ENCODE results near the gene ZNF83.
"Not testable (repeated sequence)": the region's sequence is repeated elsewhere in the genome, so short reads cannot be mapped to it uniquely, and the experiment has no call there.

Gene ZNF83

GRCh38 chr19:52637718-52638585, at the start of gene ZNF83:
Gene ZNF83 (minus strand): TSS chr19:52638355.
- DNase-seq, result peak; percentile 91 to 94

- DNase-seq, result no peak
These were observed 49.5 kb upstream of the ZNF83 start for GRCh38 chr19:52687684-52688083.

- DNase-seq, result no peak
These were observed 47.7 kb upstream of the ZNF83 start for GRCh38 chr19:52685811-52686210.

DNA sequence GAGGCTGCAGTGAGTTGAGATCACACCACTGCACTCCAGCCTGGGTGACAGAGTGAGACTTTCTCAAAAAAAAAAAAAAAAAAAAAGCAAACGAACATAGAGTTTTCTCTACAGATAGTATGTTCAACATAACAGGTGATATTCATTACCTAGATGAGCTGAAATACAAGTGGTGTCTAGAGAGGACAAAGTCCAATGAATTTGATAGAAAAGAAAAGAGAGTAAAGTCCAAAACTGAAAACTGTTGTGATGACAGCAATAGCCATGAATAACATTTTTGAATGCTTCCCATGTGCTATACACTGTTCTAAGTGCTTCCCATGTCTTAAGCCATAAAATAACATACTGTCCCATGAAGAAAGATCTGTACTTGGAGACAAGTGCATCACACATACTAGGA, 43.1 kb upstream of the ZNF83 start:
- DNase-seq, result not testable (repeated sequence)

DNA sequence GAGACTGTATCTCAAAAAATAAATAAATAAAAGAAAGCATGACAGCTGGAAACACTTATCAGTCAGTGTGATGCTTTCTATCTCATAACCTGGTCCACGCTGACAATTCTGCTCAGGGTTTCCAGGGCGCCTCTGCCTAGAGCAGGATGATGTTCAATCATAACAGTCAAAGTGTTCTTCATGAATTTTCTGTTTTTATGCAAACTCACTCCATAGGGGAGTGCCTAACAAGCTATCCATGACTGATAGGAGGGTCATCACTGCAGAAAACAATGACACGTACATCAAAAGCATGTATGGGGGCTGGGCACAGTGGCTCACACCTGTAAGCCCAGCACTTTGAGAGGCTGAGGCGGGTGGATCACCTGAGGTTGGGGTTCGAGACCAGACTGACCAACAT, 41.4 kb upstream of the ZNF83 start:
- no peak for DNase-seq

- DNase-seq, result not testable (repeated sequence)
These were observed 37.1 kb upstream of the ZNF83 start for GRCh38 chr19:52675239-52675638.

DNA sequence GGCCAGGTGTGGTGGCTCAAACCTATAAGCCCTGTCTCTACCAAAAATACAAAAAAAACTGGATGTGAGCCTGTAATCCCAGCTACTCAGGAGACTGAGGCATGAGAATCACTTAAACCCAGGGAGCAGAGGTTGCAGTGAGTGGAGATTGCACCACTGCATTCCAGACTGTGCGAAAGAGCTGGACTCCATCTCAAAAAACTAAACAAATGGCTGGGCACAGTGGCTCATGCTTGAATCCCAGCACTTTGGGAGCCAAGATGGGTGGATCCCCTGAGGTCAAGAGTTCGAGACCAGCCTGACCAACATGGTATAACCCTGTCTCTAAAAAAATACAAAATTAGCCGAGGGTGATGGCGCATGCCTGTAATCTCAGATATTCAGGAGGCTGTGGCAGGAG, 34.9 kb upstream of the ZNF83 start:
- DNase-seq, result no peak

DNA sequence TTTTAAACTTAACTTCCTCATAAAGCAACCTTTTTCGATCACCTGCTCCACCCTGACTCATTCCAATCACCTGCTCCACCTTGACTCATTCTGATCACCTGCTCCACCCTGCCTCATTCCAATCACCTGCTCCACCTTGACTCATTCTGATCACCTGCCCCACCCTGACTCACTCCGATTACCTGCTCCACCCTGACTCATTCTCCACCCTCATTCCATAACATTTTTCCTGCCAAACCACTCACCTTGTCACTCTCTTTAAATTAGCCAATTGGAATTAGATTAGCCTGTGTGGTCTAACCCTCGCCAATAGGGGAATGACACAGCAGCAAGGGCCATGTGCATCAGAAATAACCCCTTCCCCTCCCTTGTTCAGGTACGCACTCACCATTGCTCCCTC, 31.9 kb upstream of the ZNF83 start:
- no peak for DNase-seq

- DNase-seq, result no peak
These were observed 31.4 kb upstream of the ZNF83 start for GRCh38 chr19:52669586-52669985.

DNA sequence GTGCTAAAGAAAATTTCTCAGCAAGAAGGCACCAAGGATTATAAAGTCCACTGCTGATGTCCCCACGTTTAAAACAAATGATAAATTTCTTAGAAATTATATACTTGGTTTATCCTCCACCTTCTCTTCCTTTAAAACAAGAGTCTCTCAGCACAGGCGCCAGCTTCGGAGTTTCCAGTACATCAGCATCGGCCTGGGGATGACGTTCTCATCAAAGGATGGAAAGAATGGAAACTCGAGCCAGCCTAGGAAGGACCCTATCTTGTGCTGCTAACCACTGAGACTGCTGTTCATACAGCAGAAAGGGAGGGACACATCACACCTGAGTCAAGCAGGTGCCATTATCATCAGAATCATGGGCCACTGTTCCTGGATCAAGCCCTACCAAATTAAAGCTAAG, 29.8 kb upstream of the ZNF83 start:
- DNase-seq, result no peak

DNA sequence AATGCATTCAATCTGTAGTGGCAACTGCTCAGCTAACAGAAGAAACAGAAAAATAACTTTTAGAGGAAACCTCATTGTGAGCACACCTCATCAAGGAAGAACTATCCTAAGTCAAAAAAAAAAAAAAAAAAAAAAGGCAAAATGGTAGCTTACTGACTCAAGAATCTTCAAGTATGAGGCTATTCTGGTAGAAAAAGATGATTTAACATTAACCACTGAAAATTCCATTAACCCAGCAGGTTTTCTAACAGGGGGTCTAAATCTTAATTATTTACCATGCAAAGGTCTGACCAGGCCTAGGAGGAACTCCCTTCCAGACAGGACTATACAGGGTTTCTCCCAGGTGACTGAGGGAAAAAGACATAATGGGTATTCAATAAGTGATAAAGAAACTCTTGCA, 28.4 kb upstream of the ZNF83 start:
- DNase-seq, result no peak

- no peak for DNase-seq
These were observed 27.4 kb upstream of the ZNF83 start for GRCh38 chr19:52665529-52665928.

DNA sequence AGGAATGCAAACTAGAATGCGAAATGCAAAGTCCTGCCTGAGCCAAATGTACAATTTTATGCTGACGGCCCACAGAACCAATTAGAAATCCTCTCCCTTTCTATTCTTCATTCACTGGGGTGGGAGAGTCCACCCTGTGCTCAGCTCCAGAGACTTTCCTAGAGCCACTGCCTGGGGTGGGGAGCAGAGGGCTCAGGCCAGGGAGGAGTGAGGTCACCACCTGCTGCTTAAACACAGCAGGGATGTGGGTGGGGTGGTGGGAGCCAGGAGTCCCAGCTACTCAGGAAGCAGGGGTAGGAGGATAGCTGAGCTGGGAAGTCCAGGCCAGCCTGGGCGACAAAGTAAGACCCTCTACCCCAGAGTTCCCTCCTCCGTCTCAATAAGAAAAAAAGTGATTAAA, 26.9 kb upstream of the ZNF83 start:
- no peak for DNase-seq

DNA sequence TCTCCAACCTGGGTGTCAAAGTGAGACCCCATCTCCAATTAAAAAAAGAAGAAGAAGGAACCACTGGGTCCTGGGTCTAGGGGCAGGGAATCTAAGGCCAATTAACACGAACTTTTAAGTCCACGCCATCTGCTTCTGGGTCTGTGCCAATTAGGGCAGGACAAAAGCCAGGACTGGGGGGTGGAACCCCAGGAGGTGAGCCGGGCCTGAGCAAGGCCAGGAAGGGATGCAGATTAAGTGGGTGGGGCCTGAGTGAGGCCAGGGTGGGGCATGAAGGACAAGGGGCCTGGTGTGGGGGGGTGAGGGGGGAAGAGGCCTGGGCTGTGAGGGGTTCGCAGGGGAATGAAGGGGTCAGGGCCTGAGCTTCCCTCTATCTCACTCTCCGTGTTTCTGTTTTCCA, 26.3 kb upstream of the ZNF83 start:
- DNase-seq, result no peak

- no peak for DNase-seq
These were observed 24.5 kb upstream of the ZNF83 start for GRCh38 chr19:52662631-52663030.

- DNase-seq, result no peak
These were observed 22.8 kb upstream of the ZNF83 start for GRCh38 chr19:52660981-52661380.

GRCh38 chr19:52659013-52659412, 20.9 kb upstream of the ZNF83 start:
- DNase-seq, result no peak

DNA sequence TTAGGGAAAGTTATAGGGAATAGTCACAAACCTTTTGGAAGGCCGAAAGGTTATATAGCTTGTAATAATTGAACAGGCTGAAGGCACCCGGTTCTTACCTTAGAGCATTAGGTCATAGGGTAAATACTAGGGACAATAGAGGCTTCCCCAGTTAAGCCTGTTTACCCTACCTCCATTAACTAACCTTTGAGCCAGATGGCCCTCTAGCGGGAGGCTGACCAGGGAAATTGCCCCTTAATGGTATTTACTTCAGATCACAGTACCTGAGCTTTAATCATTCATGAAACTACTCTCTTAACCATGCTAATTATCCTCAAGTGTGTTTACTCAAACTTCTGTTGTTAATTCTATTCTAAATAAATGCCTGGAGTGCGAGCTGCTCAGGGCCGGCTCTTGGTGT, 20.4 kb upstream of the ZNF83 start:
- DNase-seq, result no peak

DNA sequence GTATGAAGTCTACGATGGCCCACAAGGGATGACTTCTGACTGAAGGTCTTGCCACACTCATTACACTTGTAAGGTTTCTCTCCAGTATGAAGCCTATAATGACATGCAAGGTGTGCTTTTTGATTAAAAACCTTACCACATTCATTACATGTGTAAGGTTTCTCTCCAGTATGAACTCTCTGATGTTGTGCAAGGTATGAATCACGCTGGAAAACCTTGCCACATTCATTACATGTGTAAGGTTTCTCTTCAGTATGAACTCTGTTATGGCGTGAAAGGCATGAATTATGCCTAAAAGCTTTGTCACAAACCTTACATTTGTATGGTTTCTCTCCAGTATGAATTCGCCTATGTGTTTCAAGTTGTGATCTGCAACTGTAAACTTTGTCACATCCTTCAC, 15.0 kb upstream of the ZNF83 start:
- DNase-seq, result no peak

GRCh38 chr19:52651956-52652355, 13.8 kb upstream of the ZNF83 start:
- DNase-seq, result no peak

DNA sequence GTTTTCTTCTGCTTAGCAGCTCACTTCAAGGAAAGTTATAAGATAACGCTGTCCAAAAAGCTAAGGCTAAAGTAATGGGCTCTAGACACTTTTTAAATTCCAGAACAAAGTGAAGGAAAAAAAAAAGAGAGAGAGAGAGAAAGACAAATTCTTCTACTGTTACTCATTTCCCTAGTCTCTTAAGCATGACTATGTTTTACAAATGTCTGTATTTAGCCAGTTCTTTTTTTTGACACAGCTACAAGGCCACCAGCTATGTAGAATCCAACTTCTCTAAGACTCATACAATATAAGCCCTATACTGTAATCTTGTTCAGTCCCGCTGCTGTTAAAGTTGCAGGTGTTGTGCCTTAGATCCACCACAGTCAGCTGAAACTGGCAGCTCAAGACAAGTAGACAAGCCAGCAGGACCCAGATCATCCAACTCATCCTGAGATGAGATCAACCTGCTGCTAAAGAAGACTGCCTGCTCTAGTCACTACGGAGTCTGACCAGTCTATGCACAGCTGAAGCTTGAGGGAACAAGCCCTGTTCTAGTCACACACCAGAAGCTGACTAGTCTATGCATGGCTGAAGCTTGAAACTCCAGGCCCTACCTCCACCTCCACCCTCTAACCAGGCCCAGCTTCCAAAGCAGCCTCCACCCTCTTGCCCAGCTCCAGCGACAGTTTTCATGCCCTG, 10.3 kb upstream of the ZNF83 start:
- DNase-seq, result no peak

DNA sequence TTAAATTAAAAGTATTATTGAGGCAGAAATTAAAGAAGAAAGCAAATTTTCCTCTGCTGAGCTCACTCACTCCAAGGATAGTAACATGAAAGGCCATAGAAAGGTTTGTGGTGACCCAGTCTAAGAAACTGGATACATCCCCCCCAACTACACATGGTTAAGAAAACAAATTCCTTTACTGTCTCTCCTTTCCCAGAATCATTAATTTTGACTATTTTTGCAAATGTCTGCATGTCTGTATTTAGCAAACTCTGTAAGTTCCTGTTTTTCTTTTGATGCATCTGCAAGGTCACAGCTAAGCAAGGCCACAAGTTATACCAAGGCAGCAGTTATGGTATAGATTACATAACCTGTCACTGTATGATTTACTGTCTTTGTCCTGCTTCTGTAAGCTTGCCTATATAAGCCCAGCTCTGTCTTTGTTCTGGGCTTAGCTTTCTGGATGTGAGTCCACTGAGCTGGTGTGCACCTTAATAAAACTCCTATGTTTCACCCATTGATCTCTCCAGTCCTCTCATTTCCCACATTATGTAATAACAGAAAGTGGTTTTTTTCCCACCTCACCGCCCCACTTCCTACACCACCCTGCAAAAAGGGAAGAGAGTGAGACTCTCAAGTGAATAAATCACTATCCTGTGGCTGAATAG, 8.5 kb upstream of the ZNF83 start:
- no peak for DNase-seq

DNA sequence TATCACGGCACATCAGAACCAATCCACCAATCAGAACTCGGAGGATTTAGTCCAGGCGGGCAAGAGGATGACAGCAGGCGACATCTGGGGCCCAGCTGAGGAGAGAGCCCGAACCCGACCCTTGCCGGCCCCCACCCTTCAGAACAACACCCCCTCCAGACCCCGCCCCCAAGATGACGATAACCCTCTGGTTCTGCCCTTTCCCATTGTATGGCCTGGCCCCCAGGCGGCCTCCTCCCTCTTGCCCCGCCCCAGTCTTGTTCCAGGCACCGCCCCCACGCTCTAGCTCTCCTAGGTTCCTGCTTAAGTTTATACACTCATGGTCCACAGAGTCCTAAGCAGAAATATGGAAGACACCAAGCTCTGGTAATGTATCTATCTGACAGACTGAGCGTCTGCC, 2.8 kb upstream of the ZNF83 start:
- no peak for DNase-seq

DNA sequence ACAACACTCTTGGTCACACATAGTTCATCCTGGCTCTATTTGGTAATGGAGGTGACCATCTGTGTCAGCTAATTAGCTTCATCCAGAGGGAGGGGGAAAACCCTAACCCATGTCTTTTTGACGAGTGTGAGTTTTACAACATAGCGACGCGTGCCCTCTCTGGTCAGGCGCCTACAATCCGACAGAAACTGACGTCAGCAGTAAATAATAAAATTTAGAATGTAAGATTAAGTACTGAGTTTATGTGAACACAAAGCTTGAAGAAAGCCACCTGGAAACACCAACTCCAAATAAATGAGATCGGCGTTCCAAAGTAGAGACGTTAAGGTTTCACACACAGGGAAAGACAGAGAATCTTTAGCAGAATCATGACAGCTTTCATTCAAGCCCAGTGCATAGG, 1.8 kb upstream of the ZNF83 start:
- DNase-seq, result no peak
